HAP-1 (cell line): Measurements from ENCODE around the gene MAP2K1.
A peak's percentile ranks its signal among the peaks of the same experiment; 100 is the strongest.

Source experiments
- DNase-seq, 2 experiments: peaks; one replicate each; pipeline ENCODE4 v3.0.0-alpha.2; 2016 to 2020; ENCODE audit warnings: low spot score in 2 of 2
- H3K27me3 ChIP-seq: fragments of 250-450 bp; sonication (Bioruptor Pico); 2 replicates; pipeline ENCODE4 v1.5.1; 2020; ENCODE audit warnings: low read depth, mild to moderate bottlenecking, moderate library complexity
- H3K36me3 ChIP-seq: fragments of 250-450 bp; sonication (Bioruptor Pico); replicated peaks from 2 replicates; pipeline ENCODE4 v1.5.1; 2020; ENCODE audit warnings: mild to moderate bottlenecking
- H3K4me1 ChIP-seq: fragments of 250-450 bp; sonication (Bioruptor Pico); 2 replicates; pipeline ENCODE4 v1.5.1; 2020; ENCODE audit warnings: mild to moderate bottlenecking
- H3K4me3 ChIP-seq: fragments of 250-450 bp; sonication (Bioruptor Pico); 2 replicates; pipeline ENCODE4 v1.5.1; 2020; ENCODE audit warnings: mild to moderate bottlenecking, moderate library complexity
- H3K9me3 ChIP-seq: fragments of 250-450 bp; sonication (Bioruptor Pico); 2 replicates; pipeline ENCODE4 v1.5.1; 2020; ENCODE audit warnings: mild to moderate bottlenecking, moderate library complexity
- in situ Hi-C: fragments of 300-500 bp; cut with MboI; formaldehyde crosslinking; loops from 3 replicates; pipeline ENCODE4 v1.14.3; 2020; ENCODE audit warnings: low sequenced_read_pairs, inconsistent platforms, mixed read lengths

Gene MAP2K1

GRCh38 chr15:66402761-66403284 is 16.1 kb downstream of the MAP2K1 start:
- in situ Hi-C loops, result no loop called here
- no peak for DNase-seq
- Histone ChIP-seq H3K4me3 (no peak overlapping the region), H3K36me3 (peaks cover 3% of the 10 kb centered on the region; the same call in 1 of the 2 replicates), H3K4me1 (peaks cover 5% of the 10 kb centered on the region), H3K9me3 (no peaks in the 10 kb centered on the region), H3K27me3 (no peaks in the 10 kb centered on the region)

- no peaks in the 10 kb centered on the region for H3K27me3 ChIP-seq
- no peak for DNase-seq
- H3K9me3 ChIP-seq, result no peaks in the 10 kb centered on the region
- in situ Hi-C loops, result no loop called here
- peaks cover 5% of the 10 kb centered on the region for H3K4me1 ChIP-seq
- no peak overlapping the region for H3K4me3 ChIP-seq
- peaks cover 3% of the 10 kb centered on the region; the same call in 1 of the 2 replicates for H3K36me3 ChIP-seq
Observed at GRCh38 chr15:66403323-66403722, 16.6 kb downstream of the MAP2K1 start.

- Histone ChIP-seq H3K36me3 (peaks cover 3% of the 10 kb centered on the region; the same call in 1 of the 2 replicates), H3K4me3 (no peak overlapping the region), H3K9me3 (no peaks in the 10 kb centered on the region), H3K4me1 (peaks cover 6% of the 10 kb centered on the region), H3K27me3 (no peaks in the 10 kb centered on the region)
- DNase-seq, result no peak
- in situ Hi-C loops, result no loop called here
Observed at GRCh38 chr15:66404122-66404521, 17.4 kb downstream of the MAP2K1 start.

- no peak for DNase-seq
- peaks cover 10% of the 10 kb centered on the region for H3K4me1 ChIP-seq
- in situ Hi-C loops, result no loop called here
Observed at GRCh38 chr15:66404532-66404931, 17.8 kb downstream of the MAP2K1 start.

GRCh38 chr15:66405007-66405406 is 18.3 kb downstream of the MAP2K1 start:
- H3K4me3 ChIP-seq, result no peak overlapping the region
- peaks cover 3% of the 10 kb centered on the region; the same call in 1 of the 2 replicates for H3K36me3 ChIP-seq
- in situ Hi-C loops, result no loop called here
- H3K4me1 ChIP-seq, result peaks cover 15% of the 10 kb centered on the region
- H3K27me3 ChIP-seq, result no peaks in the 10 kb centered on the region
- H3K9me3 ChIP-seq, result no peaks in the 10 kb centered on the region
- no peak for DNase-seq

More at GRCh38 chr15:66404532-66404931, 17.8 kb downstream of the MAP2K1 start:
- Histone ChIP-seq H3K36me3 (peaks cover 3% of the 10 kb centered on the region; the same call in 1 of the 2 replicates), H3K9me3 (no peaks in the 10 kb centered on the region), H3K27me3 (no peaks in the 10 kb centered on the region), H3K4me3 (no peak overlapping the region)

GRCh38 chr15:66405615-66406014 is 18.9 kb downstream of the MAP2K1 start:
- H3K36me3 ChIP-seq, result peaks cover 3% of the 10 kb centered on the region; the same call in 1 of the 2 replicates
- no peak for DNase-seq
- peaks cover 19% of the 10 kb centered on the region for H3K4me1 ChIP-seq
- H3K9me3 ChIP-seq, result no peaks in the 10 kb centered on the region
- no peaks in the 10 kb centered on the region for H3K27me3 ChIP-seq
- in situ Hi-C loops, result no loop called here
- H3K4me3 ChIP-seq, result no peak overlapping the region

GRCh38 chr15:66408254-66408653 is 21.5 kb downstream of the MAP2K1 start:
- no peak for DNase-seq
- in situ Hi-C loops, result no loop called here
- peaks cover 19% of the 10 kb centered on the region for H3K4me1 ChIP-seq

GRCh38 chr15:66408675-66409282 is 22.1 kb downstream of the MAP2K1 start:
- Histone ChIP-seq H3K9me3 (no peaks in the 10 kb centered on the region; the same call in 1 of the 2 replicates), H3K4me3 (no peak overlapping the region), H3K27me3 (no peaks in the 10 kb centered on the region), H3K4me1 (peaks cover 19% of the 10 kb centered on the region), H3K36me3 (no peaks in the 10 kb centered on the region)
- DNase-seq, result no peak
- in situ Hi-C loops, result no loop called here

More at GRCh38 chr15:66408254-66408653, 21.5 kb downstream of the MAP2K1 start:
- H3K4me3 ChIP-seq, result no peak overlapping the region
- H3K9me3 ChIP-seq, result no peaks in the 10 kb centered on the region; the same call in 1 of the 2 replicates
- no peaks in the 10 kb centered on the region for H3K27me3 ChIP-seq
- H3K36me3 ChIP-seq, result no peaks in the 10 kb centered on the region

GRCh38 chr15:66409565-66410108 is 22.9 kb downstream of the MAP2K1 start:
- Histone ChIP-seq H3K27me3 (no peaks in the 10 kb centered on the region), H3K36me3 (no peaks in the 10 kb centered on the region), H3K4me3 (no peak overlapping the region), H3K4me1 (peaks cover 19% of the 10 kb centered on the region), H3K9me3 (peaks cover 4% of the 10 kb centered on the region; the same call in 1 of the 2 replicates)
- in situ Hi-C loops, result no loop called here
- peak in 1 of 2 experiments; percentile 36 for DNase-seq

- peaks cover 14% of the 10 kb centered on the region for H3K4me1 ChIP-seq
- peaks cover 4% of the 10 kb centered on the region; the same call in 1 of the 2 replicates for H3K9me3 ChIP-seq
- in situ Hi-C loops, result no loop called here
- no peak for DNase-seq
- H3K36me3 ChIP-seq, result no peaks in the 10 kb centered on the region
- no peak overlapping the region for H3K4me3 ChIP-seq
- no peaks in the 10 kb centered on the region for H3K27me3 ChIP-seq
Observed at GRCh38 chr15:66411190-66411589, 24.5 kb downstream of the MAP2K1 start.

GRCh38 chr15:66412220-66412619 is 25.5 kb downstream of the MAP2K1 start:
- no peak overlapping the region for H3K4me3 ChIP-seq
- H3K36me3 ChIP-seq, result no peaks in the 10 kb centered on the region
- no peak for DNase-seq
- no peaks in the 10 kb centered on the region for H3K27me3 ChIP-seq
- peaks cover 14% of the 10 kb centered on the region for H3K4me1 ChIP-seq
- in situ Hi-C loops, result no loop called here
- H3K9me3 ChIP-seq, result peaks cover 4% of the 10 kb centered on the region; the same call in 1 of the 2 replicates

GRCh38 chr15:66413579-66413978 is 26.9 kb downstream of the MAP2K1 start:
- H3K4me3 ChIP-seq, result no peak overlapping the region
- in situ Hi-C loops, result no loop called here
- DNase-seq, result no peak
- H3K4me1 ChIP-seq, result peaks cover 14% of the 10 kb centered on the region
- no peaks in the 10 kb centered on the region for H3K27me3 ChIP-seq
- H3K36me3 ChIP-seq, result no peaks in the 10 kb centered on the region
- peaks cover 4% of the 10 kb centered on the region; the same call in 1 of the 2 replicates for H3K9me3 ChIP-seq

GRCh38 chr15:66415360-66415759 is 28.6 kb downstream of the MAP2K1 start:
- in situ Hi-C loops, result no loop called here
- Histone ChIP-seq H3K4me1 (peaks cover 1% of the 10 kb centered on the region), H3K36me3 (no peaks in the 10 kb centered on the region), H3K4me3 (no peak overlapping the region), H3K27me3 (no peaks in the 10 kb centered on the region), H3K9me3 (peaks cover 4% of the 10 kb centered on the region; the same call in 1 of the 2 replicates)
- no peak for DNase-seq

GRCh38 chr15:66417736-66418135 is 31.0 kb downstream of the MAP2K1 start:
- in situ Hi-C loops, result no loop called here
- Histone ChIP-seq H3K36me3 (no peaks in the 10 kb centered on the region), H3K4me1 (no peaks in the 10 kb centered on the region), H3K4me3 (no peak overlapping the region), H3K9me3 (peaks cover 4% of the 10 kb centered on the region; the same call in 1 of the 2 replicates), H3K27me3 (no peaks in the 10 kb centered on the region)
- DNase-seq, result no peak
